Keratinocyte (primary cell): ENCODE data around the gene MMP2.

Source experiments
- CTCF ChIP-seq, 3 experiments: IDR thresholded peaks in 1 of 3; conservative IDR thresholded peaks in 1 of 3; optimal IDR thresholded peaks in 1 of 3; 2 replicates in 2 of 3; 3 replicates in 1 of 3; pipeline versions ENCODE3 to v1.5.1; 2011; ENCODE audit warnings: low read length in 3 of 3, mild to moderate bottlenecking in 3 of 3, moderate library complexity in 2 of 3, control low read depth in 1 of 3, inconsistent platforms in 1 of 3; ENCODE audit not compliant: insufficient read depth in 2 of 3; ENCODE audit errors: extremely low read depth in 1 of 3
- EZH2 ChIP-seq: IDR thresholded peaks from one replicate; pipeline ENCODE4 v1.6.1; 2012; ENCODE audit warnings: inconsistent platforms, mild to moderate bottlenecking, low read length, moderate library complexity

GRCh38 chr16:55482056-55482455 lies 3.1 kb downstream of the MMP2 start:
- TF ChIP-seq CTCF (optimal IDR thresholded peaks at IDR 0.05 in 1 of 3, IDR thresholded peaks at IDR 0.05 in 1 of 3, conservative IDR thresholded peaks at IDR 0.05 in 1 of 3; ENCODE audit: extremely low read depth in 1 of 3, insufficient read depth in 2 of 3, low read length in 3 of 3) (no peak), EZH2 (no peak)
